Panc1 (cell line): ENCODE results near the gene FYCO1. TPM values are rescaled to one million over a fixed set of nuclear protein-coding genes. Genes with fewer than 3 reads are reported as not detected.

ENCODE experiments used
- ATAC-seq: fragments of 200-7000 bp; cut with Tn5 transposase; 2 replicates; pipeline ENCODE4 v1.9.1; 2020; ENCODE audit warnings: mild to moderate bottlenecking, moderate library complexity
- BruUV-seq: library from RNA; stranded (reverse); fragments of 400-500 nt; replicated peaks from 2 replicates; lab custom pipeline; 2021; lab: Mats Ljungman, UMichigan
- CTCF ChIA-PET: fragments of 300-600 bp; sonication (Branson Sonifier 250); formaldehyde crosslinking; loops from one replicate; lab custom pipeline; 2022; ENCODE audit warnings: antibody characterized with exemption; lab: Charles Lee
- POLR2A ChIA-PET: fragments of 300-600 bp; sonication (Branson Sonifier 250); formaldehyde crosslinking; loops from one replicate; lab custom pipeline; 2022; ENCODE audit warnings: antibody characterized with exemption; lab: Charles Lee
- DNase-seq: peaks from one replicate; pipeline ENCODE4 v3.0.0-alpha.2; 2010; ENCODE audit warnings: low read depth, low spot score
- H3K27ac ChIP-seq: 2 replicates; pipeline ENCODE4 v1.5.1; 2011; ENCODE audit warnings: mild to moderate bottlenecking, low read length, inconsistent platforms
- H3K27me3 ChIP-seq: fragments of 200-500 bp; sonication (Bioruptor generic); 2 replicates; pipeline ENCODE4 v1.6.0; 2014; ENCODE audit warnings: low read length, inconsistent platforms; ENCODE audit not compliant: control insufficient read depth, insufficient read depth
- H3K36me3 ChIP-seq: fragments of 200-500 bp; sonication (Bioruptor generic); 2 replicates; pipeline ENCODE4 v1.5.1; 2014; ENCODE audit warnings: inconsistent platforms, mild to moderate bottlenecking, low read length, moderate library complexity; ENCODE audit not compliant: control insufficient read depth, insufficient read depth
- H3K4me1 ChIP-seq: 2 replicates; pipeline ENCODE4 v1.5.1; 2011; ENCODE audit warnings: inconsistent platforms, mild to moderate bottlenecking, low read length, moderate library complexity; ENCODE audit not compliant: control insufficient read depth, insufficient read depth
- H3K4me3 ChIP-seq, 2 experiments: 2 replicates each; pipeline ENCODE4 v1.5.1; 2011 to 2012; ENCODE audit warnings: low read depth in 2 of 2, low read length in 2 of 2, mild to moderate bottlenecking in 2 of 2, inconsistent platforms in 1 of 2, moderate library complexity in 1 of 2
- H3K9me3 ChIP-seq: fragments of 200-500 bp; sonication (Bioruptor generic); 2 replicates; pipeline ENCODE4 v1.5.1; 2014; ENCODE audit warnings: low read depth, mild to moderate bottlenecking, inconsistent platforms, low read length, moderate library complexity; ENCODE audit not compliant: control insufficient read depth, insufficient read depth
- CTCF ChIP-seq: fragments of 450-650 bp; IDR thresholded peaks from 2 replicates; pipeline ENCODE4 v1.5.1; 2017; ENCODE audit warnings: mild to moderate bottlenecking
- POLR2AphosphoS5 ChIP-seq: IDR thresholded peaks from 2 replicates; pipeline ENCODE4 v1.6.1; 2012; ENCODE audit warnings: mild to moderate bottlenecking, low read depth, low read length, moderate library complexity
- REST ChIP-seq, 2 experiments: IDR thresholded peaks; 2 replicates each; pipeline ENCODE4 v1.6.1; 2011 to 2012; ENCODE audit warnings: low read depth in 2 of 2, control low read depth in 1 of 2, low read length in 1 of 2, mild to moderate bottlenecking in 1 of 2, moderate library complexity in 1 of 2; ENCODE audit not compliant: insufficient read depth in 1 of 2
- SIN3A ChIP-seq: IDR thresholded peaks from 2 replicates; pipeline ENCODE4 v1.6.1; 2012; ENCODE audit warnings: low read depth, mild to moderate bottlenecking, low read length, moderate library complexity, borderline replicate concordance; ENCODE audit not compliant: insufficient read depth
- TCF7L2 ChIP-seq: IDR thresholded peaks from 2 replicates; pipeline ENCODE4 v1.6.1; 2011; ENCODE audit warnings: mild to moderate bottlenecking, low read depth, low read length, inconsistent platforms
- in situ Hi-C: cut with HindIII; loops from 2 replicates; pipeline ENCODE4 v1.10.0; 2016; ENCODE audit warnings: low sequenced_read_pairs, low pct_unique_long_range_greater_than_20kb
- intact Hi-C: fragments of 100-400 bp; cut with micrococcal nuclease; formaldehyde crosslinking; loops from one replicate; pipeline ENCODE4 v1.10.0; 2022; ENCODE audit not compliant: unreplicated experiment
- total RNA-seq: library from RNA; stranded (reverse); gene quantifications from one replicate; pipeline ENCODE4 v1.2.1, GENCODE V29; 2021; ENCODE audit not compliant: unreplicated experiment

FYCO1 gene
- total RNA-seq, 1 experiment from 2014 or later: 8.7 TPM

- Histone ChIP-seq H3K27ac (no peak overlapping the region), H3K27me3 (no peaks in the 10 kb centered on the region), H3K9me3 (no peaks in the 10 kb centered on the region), H3K36me3 (no peaks in the 10 kb centered on the region), H3K4me1 (no peaks in the 10 kb centered on the region), H3K4me3 (no peak overlapping the region)
- no peak for ATAC-seq
- BruUV-seq: no TSS peak
- in situ Hi-C loops (no loop called here), intact Hi-C loops (no loop called here)
- CTCF ChIA-PET: no interaction called here
- POLR2A ChIA-PET: no interaction called here
- no peak for TF ChIP-seq REST (IDR thresholded peaks at IDR 0.05; ENCODE audit: insufficient read depth in 1 of 2, low read depth in 2 of 2, low read length in 1 of 2)
- no peak for TF ChIP-seq SIN3A
- TF ChIP-seq TCF7L2: no peak
- TF ChIP-seq POLR2AphosphoS5: no peak
- no peak for TF ChIP-seq CTCF
- DNase-seq: no peak
Observed at GRCh38 chr3:46036191-46036590, 40.6 kb upstream of the FYCO1 start.

GRCh38 chr3:46031747-46032146 is 36.1 kb upstream of the FYCO1 start:
- BruUV-seq: no TSS peak
- Histone ChIP-seq H3K4me1 (no peaks in the 10 kb centered on the region), H3K27ac (no peak overlapping the region), H3K4me3 (no peak overlapping the region), H3K27me3 (no peaks in the 10 kb centered on the region), H3K36me3 (no peaks in the 10 kb centered on the region), H3K9me3 (no peaks in the 10 kb centered on the region)
- DNase-seq (no peak), ATAC-seq (no peak)
- POLR2A ChIA-PET: no interaction called here
- TF ChIP-seq POLR2AphosphoS5: no peak
- no peak for TF ChIP-seq CTCF
- in situ Hi-C loops (no loop called here), intact Hi-C loops (no loop called here)
- CTCF ChIA-PET: interaction anchor here (0.6 kb wide), 1 partner anchor 366 kb away, joined by 3 read pairs; no protein-coding TSS in a partner anchor
